ENCODE measurements around the gene ZNF747. TPM values are rescaled to one million over a fixed set of nuclear protein-coding genes. Genes with fewer than 3 reads are reported as not detected.
A peak's percentile ranks its signal among the peaks of the same experiment; 100 is the strongest.
"Not testable (repeated sequence)": the region's sequence is repeated elsewhere in the genome, so short reads cannot be mapped to it uniquely, and the experiment has no call there.

ZNF747 gene
- total RNA-seq, 3 donors from 2014 or later = 9.2 to 13.8 (median 10.5) TPM

- no peak overlapping the region for H3K4me3 ChIP-seq
- no peak for TF ChIP-seq CTCF (IDR thresholded peaks at IDR 0.05)
- ATAC-seq (peak; percentile 31), DNase-seq (no peak)
- H3K36me3 ChIP-seq (ENCODE audit: low read depth) = peaks cover 4% of the 10 kb centered on the region
- H3K4me1 ChIP-seq (ENCODE audit: low read depth) = peaks cover 36% of the 10 kb centered on the region
- no peaks in the 10 kb centered on the region for H3K9me3 ChIP-seq
- intact Hi-C loops (cut with DNase I, micrococcal nuclease) = no loop called here
Observed at GRCh38 chr16:30551781-30552180, 17.1 kb upstream of the ZNF747 start.

DNA sequence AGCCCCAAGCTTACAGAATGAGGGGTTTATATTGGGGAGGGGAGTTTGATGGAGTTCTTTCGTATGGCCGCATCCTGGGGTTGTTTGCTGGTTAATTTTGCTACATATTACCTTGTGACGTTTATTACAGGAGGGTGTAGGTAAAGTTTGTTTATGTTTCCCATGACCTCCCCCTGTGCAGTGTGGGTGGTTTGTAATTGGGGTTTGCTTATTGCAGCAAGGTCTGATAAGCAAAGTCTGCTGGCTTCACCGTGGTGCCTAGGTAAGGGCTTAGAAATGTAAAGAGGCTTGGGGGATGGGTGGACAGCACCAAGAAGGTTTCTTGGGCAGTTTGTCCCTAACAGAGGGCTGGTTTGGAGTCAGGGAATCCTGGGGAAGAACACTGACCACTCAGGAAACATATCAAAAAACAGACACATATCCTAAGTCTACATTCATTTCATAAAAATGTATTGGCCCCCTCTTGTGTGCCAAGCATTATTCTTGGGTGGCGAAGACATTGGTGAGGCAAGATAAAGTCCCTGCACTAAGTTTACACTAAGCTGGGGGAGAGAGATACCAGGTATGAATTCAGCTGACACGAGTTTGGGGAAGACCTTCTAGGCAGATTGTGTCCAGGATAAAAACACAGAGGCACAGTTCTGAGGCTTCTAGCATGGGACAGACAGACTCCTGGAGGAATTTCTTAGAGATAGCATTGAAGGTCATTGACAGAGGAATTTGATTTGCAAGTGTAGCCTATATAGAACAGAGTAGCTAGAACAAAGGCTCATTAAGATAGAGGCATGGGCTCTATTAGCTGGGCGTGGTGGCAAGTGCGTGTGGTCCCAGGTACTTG lies 14.0 kb upstream of the ZNF747 start:
- no peak overlapping the region for H3K4me3 ChIP-seq
- H3K4me1 ChIP-seq (ENCODE audit: low read depth) = peaks cover 20% of the 10 kb centered on the region
- intact Hi-C loops (cut with DNase I, micrococcal nuclease) = no loop called here
- no peak for TF ChIP-seq CTCF (IDR thresholded peaks at IDR 0.05)
- ATAC-seq (peak; percentile 44), DNase-seq (no peak)
- no peaks in the 10 kb centered on the region for H3K9me3 ChIP-seq
- no peaks in the 10 kb centered on the region for H3K36me3 ChIP-seq (ENCODE audit: low read depth)

GRCh38 chr16:30546115-30546514 lies 11.5 kb upstream of the ZNF747 start:
- no peak for DNase-seq
- Histone ChIP-seq H3K36me3 (ENCODE audit: low read depth) (no peaks in the 10 kb centered on the region), H3K4me1 (ENCODE audit: low read depth) (peaks cover 21% of the 10 kb centered on the region), H3K9me3 (no peaks in the 10 kb centered on the region), H3K4me3 (no peak overlapping the region)
- intact Hi-C loops (cut with DNase I, micrococcal nuclease) = no loop called here
- no peak for TF ChIP-seq CTCF (IDR thresholded peaks at IDR 0.05)
- ATAC-seq = no peak

DNA sequence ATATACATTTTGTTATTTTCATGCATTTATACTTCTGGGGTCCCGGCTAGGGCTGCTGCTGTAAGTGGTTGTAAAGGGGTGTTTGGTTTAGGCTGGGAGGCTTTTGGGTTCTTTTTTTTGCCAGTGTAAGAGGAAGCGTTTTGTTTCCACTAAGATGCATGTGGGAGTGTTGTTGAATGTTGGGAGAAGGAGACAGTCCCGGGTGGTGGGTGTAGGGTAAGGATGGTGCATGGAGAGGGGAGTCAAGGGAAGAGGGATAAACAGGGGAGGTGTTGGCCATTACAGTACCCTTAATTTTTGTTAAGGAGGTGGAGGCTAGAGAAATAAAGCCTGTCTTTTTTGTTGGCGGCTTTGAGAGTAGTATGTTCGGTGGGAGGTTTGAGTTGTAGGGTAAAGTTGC lies 8.4 kb upstream of the ZNF747 start:
- Histone ChIP-seq H3K4me1 (ENCODE audit: low read depth) (peaks cover 18% of the 10 kb centered on the region), H3K36me3 (ENCODE audit: low read depth) (no peaks in the 10 kb centered on the region), H3K9me3 (no peaks in the 10 kb centered on the region), H3K4me3 (no peak overlapping the region)
- DNase-seq (no peak), ATAC-seq (no peak)
- intact Hi-C loops (cut with DNase I, micrococcal nuclease) = no loop called here
- TF ChIP-seq CTCF (IDR thresholded peaks at IDR 0.05) = no peak

- H3K4me1 ChIP-seq (ENCODE audit: low read depth) = peaks cover 15% of the 10 kb centered on the region
- H3K9me3 ChIP-seq = no peaks in the 10 kb centered on the region
- H3K36me3 ChIP-seq (ENCODE audit: low read depth) = no peaks in the 10 kb centered on the region
- intact Hi-C loops (cut with DNase I, micrococcal nuclease) = no loop called here
- no peak overlapping the region for H3K4me3 ChIP-seq
- ATAC-seq = peak; percentile 86
- TF ChIP-seq CTCF (IDR thresholded peaks at IDR 0.05) = no peak
- peak in 1 of 3 donors; percentile 75 for DNase-seq
Observed at GRCh38 chr16:30541502-30542329, 7.1 kb upstream of the ZNF747 start.

DNA sequence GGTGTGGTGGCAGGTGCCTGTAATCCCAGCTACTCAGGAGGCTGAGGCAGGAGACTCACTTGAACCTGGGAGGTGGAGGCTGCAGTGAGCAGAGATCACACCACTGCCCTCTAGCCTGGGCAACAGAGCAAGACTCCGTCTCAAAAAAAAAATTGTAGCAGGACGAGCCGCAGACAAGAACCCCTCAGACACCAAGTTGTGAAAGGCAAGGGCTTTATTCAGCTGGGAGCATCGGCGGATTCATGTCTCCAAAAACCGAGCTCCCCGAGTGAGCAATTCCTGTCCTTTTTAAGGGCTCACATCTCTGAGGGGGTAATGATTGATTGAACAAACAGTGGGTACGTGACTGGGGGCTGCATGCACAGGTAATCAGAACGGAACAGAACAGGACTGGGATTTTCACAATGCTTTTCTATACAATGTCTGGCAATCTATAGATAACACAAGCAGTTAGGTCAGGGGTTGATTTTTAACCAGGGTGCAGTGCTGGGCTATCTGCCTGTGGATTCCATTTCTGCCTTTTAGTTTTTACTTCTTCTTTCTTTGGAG lies 6.3 kb upstream of the ZNF747 start:
- ATAC-seq = peak; percentile 65
- DNase-seq; H3K36me3 ChIP-seq (ENCODE audit: low read depth); H3K4me3 ChIP-seq; intact Hi-C loops (cut with DNase I, micrococcal nuclease); H3K9me3 ChIP-seq: not testable (repeated sequence)
- H3K4me1 ChIP-seq (ENCODE audit: low read depth) = peaks cover 15% of the 10 kb centered on the region

GRCh38 chr16:30539986-30540526 lies 5.4 kb upstream of the ZNF747 start:
- H3K9me3 ChIP-seq; ATAC-seq; H3K4me3 ChIP-seq; DNase-seq; intact Hi-C loops (cut with DNase I, micrococcal nuclease); H3K36me3 ChIP-seq (ENCODE audit: low read depth): not testable (repeated sequence)
- H3K4me1 ChIP-seq (ENCODE audit: low read depth) = peaks cover 22% of the 10 kb centered on the region
